OCI-LY1 (cell line): ENCODE data around the gene GALNT17.

Experiments used
- CTCF ChIP-seq: fragments of 200-600 bp; sonication (generic), shearing (Covaris generic); IDR thresholded peaks from 2 replicates; pipeline ENCODE4 v1.5.1; 2017; ENCODE audit warnings: mild to moderate bottlenecking, antibody characterized with exemption, low read length, moderate library complexity, mixed read lengths
- EZH2 ChIP-seq: fragments of 200-600 bp; sonication (generic), shearing (Covaris generic); IDR thresholded peaks from 2 replicates; pipeline ENCODE4 v1.8.0; 2017; ENCODE audit warnings: borderline replicate concordance, mixed run types, mild to moderate bottlenecking, antibody characterized with exemption, low read length, moderate library complexity, mixed read lengths

- TF ChIP-seq CTCF (no peak), EZH2 (no peak)
Observed at GRCh38 chr7:71120096-71120495, 11.8 kb upstream of the GALNT17 start.
